IPS-NIHi7 (cell line): ENCODE data around the gene MSRB3.
"Not testable (repeated sequence)": the region's sequence is repeated elsewhere in the genome, so short reads cannot be mapped to it uniquely, and the experiment has no call there.

Source experiments
- DNase-seq: peaks from one replicate; pipeline ENCODE4 v3.0.0; 2012; ENCODE audit warnings: mixed read lengths; ENCODE audit errors: extremely low spot score

Gene MSRB3

DNA sequence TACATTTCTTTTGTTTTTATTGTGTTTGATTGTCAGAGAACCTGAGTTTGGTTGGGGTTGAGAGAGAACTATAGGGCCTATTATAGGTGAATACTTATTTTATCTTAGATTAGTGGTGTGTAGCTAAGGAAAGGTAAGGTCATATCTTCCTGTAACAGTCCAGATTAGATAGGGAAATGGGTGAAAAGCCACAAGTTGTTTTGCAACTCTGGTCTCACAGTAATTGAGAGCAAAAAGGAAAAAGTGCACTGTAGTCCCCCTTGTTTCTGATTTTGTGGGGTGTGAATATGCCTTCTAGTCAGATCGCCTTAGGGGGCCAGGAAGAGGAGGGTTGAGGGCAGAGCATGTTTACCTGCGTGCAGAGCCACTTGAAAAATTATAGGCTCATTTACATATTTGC is 8.9 kb downstream of the MSRB3 start:
- no peak for DNase-seq

DNA sequence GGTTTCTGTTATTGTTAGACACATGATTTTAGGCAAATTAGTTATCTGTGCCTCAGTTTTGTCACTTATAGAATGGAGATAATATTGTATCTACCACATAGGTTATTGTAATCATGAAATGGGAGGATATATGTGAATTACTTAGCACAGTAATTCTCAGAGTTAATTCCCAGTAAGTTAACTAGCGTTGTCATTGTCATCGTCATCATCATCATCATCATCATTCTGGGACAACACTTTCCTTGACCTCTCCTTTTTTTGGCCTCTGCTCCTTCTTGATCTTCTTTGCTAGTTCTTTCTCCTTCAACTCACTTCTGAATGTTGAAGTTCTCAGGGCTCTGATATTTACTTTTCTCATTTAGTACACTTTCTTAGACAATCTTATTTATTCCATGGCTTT is 13.8 kb downstream of the MSRB3 start:
- no peak for DNase-seq

DNA sequence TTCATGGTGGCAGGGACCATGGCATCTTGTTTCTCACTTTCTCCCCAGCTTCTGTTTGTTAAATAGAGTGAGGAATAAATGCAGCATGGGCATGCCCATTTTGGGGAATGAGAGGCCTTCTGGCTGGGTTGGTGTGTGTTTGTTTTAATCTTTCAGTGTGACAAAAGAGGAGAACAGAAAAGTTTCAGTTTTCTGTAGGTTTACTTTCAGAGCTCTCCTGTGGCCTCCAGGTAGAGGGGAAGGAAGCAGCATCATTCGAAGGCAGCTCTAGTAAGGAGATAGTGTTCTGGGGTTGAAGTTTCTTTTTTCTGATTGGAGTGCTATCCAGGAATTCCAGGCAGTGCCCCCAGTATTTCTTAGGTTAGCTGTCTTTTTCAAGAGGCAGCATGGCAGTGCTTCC is 15.3 kb downstream of the MSRB3 start:
- no peak for DNase-seq

DNA sequence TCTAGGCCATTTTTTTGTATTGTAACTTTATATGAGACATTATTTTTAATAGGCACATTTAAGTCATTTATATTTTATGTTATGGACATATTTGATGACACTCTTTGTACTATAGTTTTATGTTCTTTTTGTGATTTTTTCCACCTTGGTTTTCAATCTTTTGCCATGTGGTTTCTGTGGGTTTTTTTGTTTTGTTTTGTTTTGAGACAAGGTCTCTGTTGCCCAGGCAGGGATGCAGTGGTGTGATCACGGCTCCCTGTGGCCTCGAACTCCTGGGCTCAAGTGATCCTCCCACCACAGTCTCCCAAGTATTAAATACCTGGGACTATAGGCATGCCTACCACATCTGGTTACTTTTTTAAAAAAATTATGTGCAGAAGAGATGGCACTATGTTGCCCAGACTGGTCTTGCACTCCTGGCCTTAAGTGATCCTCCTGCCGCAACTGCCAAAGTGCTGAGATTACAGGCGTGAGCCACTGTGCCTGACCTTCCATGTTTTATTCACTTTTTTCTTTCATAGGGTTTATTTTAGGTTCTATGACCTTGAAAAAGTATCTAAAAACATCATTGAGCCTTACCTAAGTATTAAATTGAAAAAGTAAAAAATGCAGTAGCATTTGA is 16.3 kb downstream of the MSRB3 start:
- no peak for DNase-seq

DNA sequence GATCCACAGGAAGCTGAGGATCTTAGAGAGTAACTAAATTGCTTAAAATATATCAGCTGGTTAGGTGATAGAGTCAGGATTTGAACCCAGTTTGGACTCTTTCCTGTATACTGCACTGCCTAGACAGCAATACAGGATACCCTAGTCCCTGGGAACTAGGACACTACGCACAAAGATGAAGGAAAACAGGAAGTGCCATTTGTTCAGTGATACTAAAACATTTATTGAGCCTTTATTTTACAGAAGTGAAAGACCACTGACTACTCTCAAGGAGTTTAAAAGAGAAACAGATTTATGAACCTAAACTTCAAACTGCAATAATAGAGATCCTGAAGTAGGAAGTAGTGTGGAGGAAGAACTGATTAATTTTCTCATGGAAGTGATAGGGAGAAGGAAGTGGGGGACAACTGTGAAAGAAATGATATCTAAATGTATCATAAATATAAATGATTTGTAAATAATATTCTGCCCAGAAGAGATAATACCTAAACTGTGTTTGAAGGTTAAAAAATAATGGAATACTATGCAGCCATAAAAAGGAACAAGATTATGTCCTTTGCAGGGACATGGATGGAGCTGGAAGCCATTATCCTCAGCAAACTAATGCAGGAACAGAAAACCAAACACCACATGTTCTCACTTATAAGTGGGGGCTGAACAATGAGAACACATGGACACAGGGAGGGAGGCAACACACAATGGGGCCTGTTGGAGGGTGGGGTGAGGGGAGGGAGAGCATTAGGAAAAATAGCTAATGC is 18.2 kb downstream of the MSRB3 start:
- no peak for DNase-seq

DNA sequence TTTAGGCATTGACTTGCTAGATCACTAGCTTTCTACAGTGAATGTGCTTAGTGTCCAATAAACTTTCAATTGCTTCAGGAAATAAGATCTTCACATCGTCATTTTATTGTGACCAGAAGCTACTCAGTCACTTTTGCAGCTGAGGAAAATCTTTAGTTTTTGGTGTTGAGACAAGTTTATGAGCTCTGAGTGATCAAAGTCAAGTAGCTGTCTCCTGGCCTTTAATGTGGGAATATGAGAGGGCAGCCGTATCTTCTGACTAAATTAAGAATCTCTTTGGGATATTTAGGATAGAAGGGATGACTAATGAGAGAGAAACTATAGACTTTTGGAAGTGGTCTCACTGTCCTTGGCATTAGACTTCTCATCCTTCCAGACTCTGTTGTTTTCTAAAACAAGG is 21.6 kb downstream of the MSRB3 start:
- DNase-seq, result no peak

DNA sequence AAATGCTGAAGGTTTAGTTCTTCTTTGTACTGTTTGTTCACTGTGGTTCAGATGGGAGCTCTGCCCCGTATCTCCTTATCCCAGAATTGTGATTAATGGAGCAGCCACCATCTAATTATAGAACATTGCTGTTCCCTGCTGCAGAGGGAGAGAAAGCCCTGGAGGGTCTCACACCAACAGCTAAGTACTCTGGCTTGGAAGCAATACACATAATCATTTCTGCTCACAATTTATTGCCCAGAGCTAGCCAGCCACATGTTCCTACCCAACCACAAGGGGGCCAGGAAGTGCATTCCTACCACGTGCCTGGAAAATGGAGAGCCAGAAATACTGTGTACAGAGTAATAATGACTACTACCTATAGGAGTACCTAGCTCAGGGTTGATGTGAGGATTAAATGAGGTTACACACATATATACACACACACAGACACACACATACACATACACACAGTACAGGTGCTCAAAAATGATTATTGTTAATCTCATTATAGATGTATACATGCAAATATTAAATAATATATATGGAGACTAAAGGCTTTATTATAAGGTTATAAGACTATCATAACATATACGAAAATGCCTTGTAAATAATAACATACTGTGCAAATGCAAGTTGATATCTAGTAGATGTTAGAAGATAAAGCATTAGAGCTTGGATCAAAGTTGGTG is 22.3 kb downstream of the MSRB3 start:
- peak; percentile 34 for DNase-seq

DNA sequence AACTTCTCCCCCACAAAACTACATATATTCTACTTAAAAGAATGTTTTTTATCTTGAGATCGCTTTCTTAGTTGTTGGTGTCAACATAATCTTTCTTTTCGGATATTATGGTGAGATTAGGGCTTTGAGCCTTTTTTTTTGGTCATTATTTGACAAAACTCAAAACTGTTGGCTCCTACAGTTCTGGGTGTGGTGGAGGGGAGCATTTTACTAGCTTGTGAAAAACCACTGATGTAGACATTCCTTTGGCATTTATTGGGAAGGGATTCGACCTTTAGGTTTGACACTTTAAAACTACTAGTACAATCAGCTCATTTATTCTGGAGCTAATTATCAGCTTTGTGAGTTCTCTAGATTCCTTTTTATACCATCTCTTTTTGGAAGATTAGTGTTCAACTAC is 24.4 kb downstream of the MSRB3 start:
- no peak for DNase-seq

DNA sequence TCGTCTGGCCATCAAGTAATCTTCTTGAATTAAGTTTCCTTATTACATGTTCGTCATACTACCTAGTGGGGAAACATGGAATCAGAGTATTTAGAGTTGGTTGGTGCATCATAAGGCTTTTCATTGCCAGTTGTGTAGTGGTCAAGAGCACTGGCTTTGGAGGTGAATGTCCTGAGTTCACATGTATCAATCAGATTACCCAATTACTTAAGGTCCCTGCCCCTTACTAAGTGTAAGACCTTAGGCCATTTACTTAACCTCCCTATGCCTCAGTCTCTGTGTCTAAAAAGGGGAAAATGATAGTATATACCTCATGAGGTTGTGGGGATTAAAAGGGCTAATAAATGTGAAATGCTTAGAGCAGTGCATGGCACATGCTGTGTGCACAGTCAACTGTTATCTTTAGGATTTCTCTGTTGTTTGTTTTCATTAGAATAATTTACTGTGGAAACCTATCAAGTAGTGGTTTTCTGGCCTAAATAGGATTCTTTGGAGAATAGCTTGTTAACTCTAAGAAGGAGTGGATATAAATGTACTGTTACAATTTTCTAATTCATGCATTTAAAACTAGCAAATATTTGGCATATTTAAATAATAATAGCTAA is 27.0 kb downstream of the MSRB3 start:
- no peak for DNase-seq

DNA sequence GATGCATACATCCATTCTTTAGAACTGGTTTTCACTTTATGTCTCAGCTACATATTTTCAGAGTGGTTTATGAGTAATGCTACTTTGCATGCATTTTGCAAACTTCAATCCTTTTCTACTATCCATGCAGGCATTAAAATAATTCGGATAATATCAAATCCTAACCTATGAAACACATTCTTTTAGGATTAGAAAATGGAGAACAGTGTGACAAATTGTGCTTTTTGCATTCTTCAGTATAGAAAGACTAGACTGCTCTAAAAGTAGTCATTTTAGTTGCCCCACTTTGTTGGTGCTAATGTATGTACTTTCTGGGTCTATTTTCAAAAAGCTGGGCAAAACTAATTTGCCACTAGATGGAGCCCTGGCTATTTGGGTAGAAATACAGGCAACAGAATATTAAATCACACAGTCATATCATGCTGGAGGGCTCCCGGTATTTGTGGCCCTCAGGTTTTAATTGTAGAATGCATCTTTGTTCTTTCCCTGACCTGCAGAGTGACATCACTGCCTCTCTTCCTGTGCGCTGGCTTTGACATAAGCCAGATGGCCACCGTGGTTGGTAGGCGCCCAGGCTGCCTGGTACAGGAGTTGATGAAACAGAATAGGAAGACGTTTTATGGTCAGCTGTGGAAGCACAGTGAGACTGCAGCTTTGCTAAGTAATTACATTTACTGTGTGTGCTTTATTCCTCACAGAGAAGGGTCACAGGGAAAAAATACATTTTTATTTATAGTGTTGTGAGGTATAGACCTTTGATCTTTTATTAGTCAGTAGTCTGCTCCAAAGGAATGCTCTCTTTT is 28.1 kb downstream of the MSRB3 start:
- DNase-seq, result peak; percentile 31

DNA sequence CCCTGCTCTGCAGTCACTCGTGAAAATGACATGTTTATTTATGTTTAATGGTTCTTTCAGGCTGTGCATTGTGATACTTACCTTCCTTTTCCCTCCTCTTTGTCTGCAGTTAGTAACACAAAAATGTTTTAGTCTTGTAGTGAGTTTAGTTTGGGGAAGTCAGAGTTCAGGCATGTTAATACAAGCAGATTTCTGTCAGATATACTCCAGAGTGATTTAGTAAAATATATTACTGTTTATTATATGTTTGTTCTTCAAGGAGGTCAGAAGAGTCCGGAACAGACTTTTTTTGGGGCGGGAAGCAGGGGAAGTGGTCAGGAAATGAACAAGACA is 28.7 kb downstream of the MSRB3 start:
- DNase-seq, result no peak

DNA sequence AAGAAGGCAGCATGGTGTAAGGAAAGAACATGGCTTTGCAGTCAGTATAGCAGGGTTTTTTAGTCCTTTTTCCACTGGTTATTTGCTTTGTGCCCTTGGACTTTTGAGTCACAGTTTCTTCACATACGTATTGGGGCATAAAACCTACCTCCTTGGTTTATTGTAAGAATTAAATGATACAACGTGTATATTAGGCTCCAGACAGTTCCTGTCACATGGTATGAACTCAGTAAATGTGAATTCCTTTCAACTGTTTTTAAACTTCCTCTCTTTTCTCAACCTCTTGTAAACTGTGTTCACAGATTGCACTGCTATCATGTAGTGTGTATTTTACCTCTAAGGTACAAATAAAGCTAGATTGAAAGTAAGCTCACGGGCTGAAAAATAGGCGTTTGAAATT is 29.5 kb downstream of the MSRB3 start:
- no peak for DNase-seq

DNA sequence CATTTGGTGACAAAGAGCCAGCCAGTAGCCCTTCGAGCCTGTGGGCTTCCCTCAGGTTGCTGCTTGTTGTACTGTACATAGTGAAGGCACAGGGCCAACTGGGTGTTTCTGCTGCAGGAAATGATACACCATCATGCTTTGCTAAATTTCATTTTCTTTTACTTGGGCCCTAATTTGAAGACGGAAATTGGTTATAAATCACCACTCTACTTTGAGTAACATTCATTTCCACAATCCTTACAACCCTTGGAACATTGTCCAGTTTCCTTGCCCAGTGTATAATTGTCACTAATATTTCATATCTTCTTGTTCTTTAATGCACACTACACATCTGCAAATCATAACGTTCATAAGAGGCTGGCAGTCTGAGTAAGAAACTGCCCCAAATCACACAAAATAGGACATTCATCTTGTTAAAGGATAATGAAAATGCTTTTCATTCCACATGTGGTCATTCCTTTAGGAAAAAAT is 30.2 kb downstream of the MSRB3 start:
- DNase-seq, result no peak

DNA sequence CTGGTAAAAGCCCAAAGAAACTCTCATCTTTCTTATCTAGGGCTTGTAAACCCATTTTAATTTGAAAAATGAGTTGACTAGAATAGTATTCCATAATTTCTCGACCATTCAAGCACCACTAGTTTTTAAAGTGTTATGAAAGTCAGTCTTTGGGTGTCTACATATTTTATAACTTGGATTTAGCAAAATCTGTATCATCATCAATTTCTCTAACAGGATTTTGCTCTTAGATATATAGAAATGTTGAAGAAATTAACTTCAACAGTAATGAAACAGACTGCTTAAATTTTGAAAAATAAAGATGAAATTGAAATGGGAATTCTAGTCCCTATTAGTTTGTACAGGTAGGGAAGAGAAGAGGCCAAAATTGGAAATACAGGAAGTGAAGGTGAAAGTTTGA is 32.8 kb downstream of the MSRB3 start:
- no peak for DNase-seq

DNA sequence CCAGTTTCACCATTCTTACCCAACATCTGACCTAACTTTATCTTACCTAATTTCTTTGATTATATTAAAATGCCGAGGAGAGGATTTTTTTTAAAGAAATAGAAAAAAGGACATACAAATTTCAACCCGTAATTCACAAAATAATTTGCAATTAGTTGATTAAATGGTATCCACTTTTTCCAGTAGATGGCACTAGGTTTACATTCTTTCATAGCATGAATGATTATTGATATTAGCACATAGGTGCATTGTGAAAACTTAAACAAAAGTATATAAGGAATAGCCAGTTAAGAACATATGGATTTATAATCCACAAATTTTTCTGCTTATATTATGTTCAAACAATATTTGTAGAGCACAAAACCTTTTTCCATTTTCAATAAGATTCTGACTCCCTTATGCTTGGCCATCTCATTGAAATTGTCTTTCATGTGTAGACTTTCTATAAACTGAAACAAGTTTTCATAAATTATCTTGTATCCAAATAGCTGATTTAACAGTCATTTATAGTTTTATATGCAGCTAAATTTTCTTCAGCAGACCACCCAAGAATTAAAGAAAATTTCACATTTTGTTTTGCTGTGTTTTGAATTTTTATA is 35.3 kb downstream of the MSRB3 start:
- no peak for DNase-seq

DNA sequence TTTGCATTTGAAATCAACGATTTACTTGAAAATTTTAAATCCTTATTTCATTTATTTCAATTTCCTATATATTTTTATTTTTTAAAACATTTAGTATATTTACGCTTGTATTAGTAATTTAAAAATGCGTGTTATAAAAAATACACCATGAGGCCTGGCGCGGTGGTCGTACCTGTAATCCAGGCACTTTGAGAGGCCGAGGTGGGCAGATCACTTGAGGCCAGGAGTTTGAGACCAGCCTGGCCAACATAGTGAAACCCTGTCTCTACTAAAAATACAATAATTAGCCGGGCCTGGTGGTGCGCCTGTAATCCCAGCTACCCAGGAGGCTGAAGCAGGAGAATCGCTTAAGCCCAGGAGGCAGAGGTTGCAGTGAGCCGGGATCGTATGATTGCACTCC is 36.8 kb downstream of the MSRB3 start:
- not testable (repeated sequence) for DNase-seq

DNA sequence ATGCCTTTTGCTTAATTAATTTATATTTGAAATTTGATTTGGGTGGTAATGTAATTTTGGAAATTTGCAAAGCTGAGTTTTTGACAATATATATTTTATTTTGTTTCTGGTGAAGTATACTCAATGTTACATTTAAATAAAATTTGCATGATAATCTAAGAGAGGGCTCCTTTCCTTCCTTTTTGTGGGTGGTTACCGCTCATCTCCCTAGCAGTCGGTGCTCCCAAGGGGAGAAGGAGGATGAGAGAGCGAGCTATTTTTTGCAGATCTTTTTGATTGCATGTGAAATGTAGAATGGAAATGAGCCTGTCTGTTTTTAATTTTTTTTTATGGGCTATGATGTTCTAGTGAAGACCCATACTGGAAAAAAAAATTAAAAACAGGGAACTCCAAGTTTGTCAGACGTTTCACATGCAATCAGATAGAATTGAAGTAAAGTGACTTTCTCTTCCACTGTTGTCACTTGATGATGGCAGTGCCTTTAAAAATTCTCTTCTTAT is 39.8 kb downstream of the MSRB3 start:
- no peak for DNase-seq

DNA sequence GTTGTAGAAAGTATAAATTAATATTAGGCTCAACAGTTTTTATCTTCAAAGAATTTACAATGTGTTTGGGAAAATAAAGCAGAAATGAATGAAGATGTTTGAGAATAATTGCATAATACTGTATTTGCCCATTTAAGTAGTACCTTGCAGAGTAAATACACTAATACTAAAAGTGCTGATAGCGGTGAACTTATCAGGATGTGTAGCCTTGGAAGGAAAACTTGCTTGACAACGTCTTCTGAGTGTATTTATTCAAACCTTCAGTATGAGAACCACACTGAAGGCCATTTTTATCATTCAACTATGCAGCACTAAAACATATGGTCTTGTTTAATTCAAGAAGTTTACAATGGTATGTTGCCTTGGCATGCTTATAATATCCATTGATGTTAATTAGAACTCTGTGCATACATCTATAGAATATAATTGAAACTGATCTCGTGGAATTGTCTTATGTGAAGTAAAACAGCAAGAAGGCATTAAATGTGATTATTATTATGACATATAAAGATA is 41.3 kb downstream of the MSRB3 start:
- DNase-seq, result no peak

DNA sequence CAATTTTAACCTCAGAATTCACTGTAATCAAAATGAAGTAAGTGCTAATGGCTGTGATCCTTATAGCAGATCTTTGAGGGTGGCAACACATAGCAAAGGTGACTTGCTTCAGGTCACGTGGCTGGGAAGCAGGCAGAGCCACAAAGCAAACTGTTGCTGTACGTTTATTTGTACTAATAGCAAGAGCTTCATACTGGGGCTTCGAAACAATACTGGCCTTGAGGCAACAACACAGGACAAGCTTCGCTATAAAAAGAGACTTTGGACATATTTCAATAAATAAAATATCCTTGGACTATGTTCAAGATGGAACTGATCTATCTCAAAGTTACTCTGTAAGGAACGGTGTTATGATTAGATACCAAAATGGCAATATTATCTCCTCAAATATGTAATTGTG is 44.6 kb downstream of the MSRB3 start:
- DNase-seq, result no peak

DNA sequence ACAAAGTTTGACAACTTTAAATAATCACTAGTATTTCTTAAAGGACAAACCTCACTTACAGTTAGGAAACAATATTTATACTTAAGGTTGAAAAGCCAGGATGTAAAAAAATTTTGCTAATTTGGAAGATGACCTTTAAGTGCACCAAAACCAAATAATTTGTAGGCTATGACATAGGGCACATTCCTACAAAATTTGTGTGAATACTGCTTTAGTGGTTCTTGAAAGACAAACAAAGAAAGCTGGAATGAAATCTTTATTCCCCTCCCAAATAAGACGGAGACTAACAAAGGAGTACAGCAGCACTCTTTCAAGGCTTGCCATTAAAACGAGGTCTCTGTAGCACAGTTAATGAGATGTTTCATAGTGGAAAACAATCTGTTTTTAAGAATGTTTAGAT is 45.6 kb downstream of the MSRB3 start:
- no peak for DNase-seq

DNA sequence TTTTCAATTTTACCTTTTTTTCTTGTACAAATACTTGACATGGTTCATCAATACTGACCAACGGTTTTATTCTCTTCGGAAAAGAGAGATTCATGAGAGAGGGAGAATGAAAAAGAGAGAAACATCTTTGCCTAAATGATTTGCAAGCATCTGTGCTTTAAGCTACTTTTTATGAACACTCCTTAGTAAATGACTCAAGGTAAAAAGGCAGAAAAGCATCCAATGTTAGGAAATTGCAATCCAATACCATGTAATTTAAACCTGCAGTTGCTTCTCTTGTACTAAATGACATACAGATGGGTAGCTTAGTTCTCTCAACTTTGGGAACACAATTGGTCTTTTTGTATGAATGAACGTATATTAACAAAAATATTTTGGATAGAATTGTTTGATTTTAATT is 46.1 kb downstream of the MSRB3 start:
- no peak for DNase-seq
